Activated CD8-positive, alpha-beta memory T cell treated with anti-CD3 and anti-CD28 coated beads, Interleukin-2, amount 10 ng/mL, durations not matched to agents 7 days and 5 days (primary cell): ENCODE results near the gene REG3A. TPM values are rescaled to one million over a fixed set of nuclear protein-coding genes. Genes with fewer than 3 reads are reported as not detected.

Source experiments
- total RNA-seq, 2 experiments: library from RNA; stranded (reverse); gene quantifications; one replicate each; pipeline ENCODE4 v1.2.3, GENCODE V29; 2021

Gene REG3A
- total RNA-seq, 2 experiments from 2014 or later: not detected

Other genes starting within 250 kb of the REG3A start
- gene REG3G, start 134.1 kb downstream of the REG3A start, total RNA-seq: not detected
- not detected for gene REG1B, start 71.8 kb downstream of the REG3A start, total RNA-seq
- gene REG1A, start 39.3 kb downstream of the REG3A start, total RNA-seq: not detected